GM12878 (cell line): ENCODE results near the gene EIF1. TPM values are rescaled to one million over a fixed set of nuclear protein-coding genes. Genes with fewer than 3 reads are reported as not detected.

Experiments
- ATAC-seq: fragments of 200-7000 bp; cut with Tn5 transposase; 3 replicates; pipeline ENCODE4 v1.9.1; 2020; ENCODE audit warnings: mild to moderate bottlenecking, moderate library complexity
- BruUV-seq: library from RNA; stranded (reverse); fragments of 400-500 nt; replicated peaks from 2 replicates; lab custom pipeline; 2021; lab: Mats Ljungman, UMichigan
- CTCF ChIA-PET: fragments of 300-600 bp; sonication (Branson Sonifier 250); formaldehyde crosslinking; extraction: SDS; loops from one replicate; lab custom pipeline; 2021; ENCODE audit warnings: inconsistent platforms; lab: Yijun Ruan, JAX
- POLR2A ChIA-PET: fragments of 350-600 bp; formaldehyde crosslinking; extraction: SDS; loops from one replicate; lab custom pipeline; 2021; ENCODE audit warnings: inconsistent platforms; lab: Charles Lee
- RAD21 ChIA-PET: fragments of 300-600 bp; sonication (Branson Sonifier 250); formaldehyde crosslinking; loops from one replicate; lab custom pipeline; 2023; ENCODE audit warnings: antibody characterized with exemption; ENCODE audit not compliant: unreplicated experiment; lab: Charles Lee
- SMC1A ChIA-PET: fragments of 300-600 bp; sonication (Branson Sonifier 250); formaldehyde crosslinking; loops from one replicate; lab custom pipeline; 2023; ENCODE audit not compliant: unreplicated experiment, uncharacterized antibody; lab: Charles Lee
- DNase-seq: peaks from one replicate; pipeline ENCODE4 v3.0.0-alpha.2; 2011; ENCODE audit warnings: low read depth, low spot score
- FAIRE-seq: peaks from 3 replicates; lab custom pipeline; 2011; peaks lifted over from hg19 to GRCh38; lab: Jason Lieb, UNC
- H2AFZ ChIP-seq: 2 replicates; pipeline ENCODE4 v1.6.0; 2011; ENCODE audit warnings: low read depth, low read length, control low read depth; ENCODE audit not compliant: control insufficient read depth
- H3K27ac ChIP-seq: 2 replicates; pipeline ENCODE4 v1.5.1; 2011; ENCODE audit warnings: control low read depth; ENCODE audit not compliant: control insufficient read depth, insufficient read depth
- H3K27me3 ChIP-seq, 2 experiments: replicated peaks in 1 of 2; 2 replicates each; pipeline versions ENCODE4 v1.6.0 to v1.6.1; 2011; ENCODE audit warnings: low read length in 1 of 2; ENCODE audit not compliant: control insufficient read depth in 2 of 2, insufficient read depth in 2 of 2
- H3K36me3 ChIP-seq, 2 experiments: 2 replicates each; pipeline ENCODE4 v1.5.1; 2011; ENCODE audit warnings: low read length in 1 of 2; ENCODE audit not compliant: control insufficient read depth in 2 of 2, insufficient read depth in 2 of 2
- H3K4me1 ChIP-seq: 2 replicates; pipeline ENCODE4 v1.6.1; 2011; ENCODE audit warnings: mild to moderate bottlenecking, low read length, moderate library complexity, mixed read lengths; ENCODE audit not compliant: control insufficient read depth, insufficient read depth
- H3K4me2 ChIP-seq: 2 replicates; pipeline ENCODE4 v1.6.0; 2011; ENCODE audit warnings: control low read depth; ENCODE audit not compliant: control insufficient read depth, insufficient read depth
- H3K4me3 ChIP-seq: fragments of 200-600 bp; sonication (generic); 2 replicates; pipeline ENCODE4 v1.5.1; 2016
- H3K79me2 ChIP-seq: 2 replicates; pipeline ENCODE4 v1.6.0; 2011; ENCODE audit warnings: low read length; ENCODE audit not compliant: control insufficient read depth, insufficient read depth
- H3K9ac ChIP-seq: 2 replicates; pipeline ENCODE4 v1.8.0; 2011; ENCODE audit warnings: low read length, control low read depth, mixed read lengths; ENCODE audit not compliant: control insufficient read depth, insufficient read depth
- H3K9me3 ChIP-seq: replicated peaks from 3 replicates; pipeline ENCODE4 v1.5.1; 2011; ENCODE audit warnings: mild to moderate bottlenecking, low read length; ENCODE audit not compliant: control insufficient read depth, insufficient read depth
- H4K20me1 ChIP-seq: 2 replicates; pipeline ENCODE4 v1.6.0; 2011; ENCODE audit not compliant: control insufficient read depth, insufficient read depth
- BCLAF1 ChIP-seq: fragments of 450-650 bp; IDR thresholded peaks from 2 replicates; pipeline ENCODE4 v1.6.1; 2017; ENCODE audit warnings: antibody characterized with exemption, mild to moderate bottlenecking, moderate library complexity
- CBX5 ChIP-seq: sonication (generic); IDR thresholded peaks from 2 replicates; pipeline ENCODE4 v1.6.1; 2016; ENCODE audit warnings: low read depth, moderate library complexity, mild to moderate bottlenecking, inconsistent platforms
- CHD1 ChIP-seq: IDR thresholded peaks from 2 replicates; pipeline ENCODE4 v1.6.1; 2012; ENCODE audit warnings: low read depth, low read length, improper control_type of control experiment
- EP300 ChIP-seq, 2 experiments: fragments of 150-350 bp in 1 of 2; IDR thresholded peaks; 2 replicates each; pipeline ENCODE4 v1.6.1; 2011 to 2012; ENCODE audit warnings: low read depth in 2 of 2, low read length in 2 of 2, borderline replicate concordance in 1 of 2, improper control_type of control experiment in 1 of 2, inconsistent platforms in 1 of 2; ENCODE audit not compliant: control insufficient read depth in 1 of 2
- FOS ChIP-seq: IDR thresholded peaks from 3 replicates; pipeline ENCODE4 v1.6.1; 2011; ENCODE audit warnings: borderline replicate concordance; ENCODE audit not compliant: insufficient read length; ENCODE audit errors: extremely low read depth
- GABPA ChIP-seq: IDR thresholded peaks from 2 replicates; pipeline ENCODE4 v1.6.1; 2014; ENCODE audit warnings: antibody characterized with exemption, low read depth, mild to moderate bottlenecking, inconsistent platforms
- GATAD2B ChIP-seq: fragments of 450-650 bp; conservative IDR thresholded peaks from 2 replicates; pipeline ENCODE4 v1.6.1; 2017; ENCODE audit warnings: low read depth, mild to moderate bottlenecking, moderate library complexity
- JUND ChIP-seq: IDR thresholded peaks from 2 replicates; pipeline ENCODE4 v1.6.1; 2012; ENCODE audit warnings: low read depth, mild to moderate bottlenecking, low read length, improper control_type of control experiment, moderate library complexity
- MTA2 ChIP-seq: fragments of 450-650 bp; IDR thresholded peaks from 2 replicates; pipeline ENCODE4 v1.6.1; 2016; ENCODE audit warnings: low read depth, mild to moderate bottlenecking, moderate library complexity
- MXI1 ChIP-seq: fragments of 150-350 bp; IDR thresholded peaks from 2 replicates; pipeline ENCODE4 v1.6.1; 2011; ENCODE audit warnings: low read depth, mild to moderate bottlenecking, inconsistent platforms, low read length, improper control_type of control experiment
- MYC ChIP-seq: IDR thresholded peaks from 2 replicates; pipeline ENCODE4 v1.6.1; 2011; ENCODE audit warnings: mild to moderate bottlenecking, low read length, moderate library complexity, inconsistent platforms; ENCODE audit not compliant: insufficient read depth, insufficient replicate concordance, insufficient read length, severe bottlenecking
- NRF1 ChIP-seq: conservative IDR thresholded peaks from 2 replicates; pipeline ENCODE4 v1.6.1; 2011; ENCODE audit warnings: mild to moderate bottlenecking, low read depth, low read length, improper control_type of control experiment
- POLR2A ChIP-seq: IDR thresholded peaks from 2 replicates; pipeline ENCODE4 v1.6.1; 2011; ENCODE audit warnings: low read depth, mild to moderate bottlenecking, low read length
- SMAD5 ChIP-seq: IDR thresholded peaks from 2 replicates; pipeline ENCODE4 v1.6.1; 2016; ENCODE audit warnings: antibody characterized with exemption, low read depth
- SUZ12 ChIP-seq: fragments of 200-600 bp; sonication (generic); IDR thresholded peaks from one replicate; pipeline ENCODE4 v1.6.1; 2018; ENCODE audit warnings: antibody characterized with exemption, mild to moderate bottlenecking; ENCODE audit not compliant: unreplicated experiment
- TCF12 ChIP-seq: IDR thresholded peaks from 2 replicates; pipeline ENCODE4 v1.6.1; 2011; ENCODE audit warnings: low read depth, mild to moderate bottlenecking, low read length
- ZSCAN29 ChIP-seq: fragments of 450-650 bp; IDR thresholded peaks from 2 replicates; pipeline ENCODE4 v1.6.1; 2017; ENCODE audit warnings: mild to moderate bottlenecking, moderate library complexity
- WGBS: methylation state at CpG from one replicate; pipeline ENCODE4 v1.1.6; 2016; ENCODE audit warnings: low lambda C conversion rate; ENCODE audit not compliant: insufficient replicate concordance, insufficient coverage; ENCODE audit errors: missing lambda C conversion rate; 5-methylcytosine and 5-hydroxymethylcytosine counted together
- in situ Hi-C: fragments of 300-500 bp; cut with MboI; formaldehyde crosslinking; loops from 9 replicates; pipeline ENCODE4 v1.14.3; 2018; ENCODE audit warnings: mixed read lengths
- intact Hi-C: fragments of 100-400 bp; cut with micrococcal nuclease; formaldehyde crosslinking; loops from one replicate; pipeline ENCODE4 v1.14.2; 2022; ENCODE audit not compliant: unreplicated experiment
- polyA plus RNA-seq, 11 experiments: library from polyadenylated mRNA; depleted of rRNA in 4 of 11; unstranded in 6 of 11; stranded (reverse) in 5 of 11; fragments of >200 nt; fragmentation: Nextera tagmentation in 4 of 11; fragmentation: Illumina TruSeq in 1 of 11; extraction: Ambion mirVana in 4 of 11; extraction: Trizol in 1 of 11; gene quantifications; 1 replicate in 1 of 11; 2 replicates in 10 of 11; pipeline versions ENCODE4 v1.2.1 to v1.2.3, GENCODE V29; 2011 to 2016; ENCODE audit warnings: inconsistent platforms in 2 of 11, missing spikeins in 2 of 11, low read depth in 1 of 11
- total RNA-seq, 4 experiments: library from RNA; depleted of rRNA in 3 of 4; stranded (reverse); fragments of >200 nt in 3 of 4; fragmentation: Illumina TruSeq in 1 of 4; extraction: Trizol in 1 of 4; gene quantifications; 2 replicates each; pipeline versions ENCODE4 v1.2.1 to v1.2.3, GENCODE V29; 2013 to 2021
- TF ChIP-seq, protein P1 (sequence below): fragments of 450-650 bp; IDR thresholded peaks from 2 replicates; pipeline ENCODE4 v1.6.1; 2017; ENCODE audit warnings: mild to moderate bottlenecking, low read depth, inconsistent platforms; ENCODE audit not compliant: poor library complexity, severe bottlenecking

The EIF1 gene
- total and polyA plus RNA-seq, 10 of the 15 experiments (the other 5 are each of a cell fraction or from before 2014, with no cell fraction given): 39.4 to 815 (median 480) TPM

- Histone ChIP-seq H2AFZ (no peak within 1 kb of the TSS), H3K36me3 (no peaks in the 10 kb centered on the region), H3K27ac (no peak within 1 kb of the TSS), H3K4me1 (peaks cover 3% of the 10 kb centered on the region; the same call in 1 of the 2 replicates), H4K20me1 (no peaks in the 10 kb centered on the region), H3K27me3 (peaks cover 8 to 13% of the 10 kb centered on the region in 2 experiments; a peak in 3 of 4 replicates), H3K4me3 (no peak within 1 kb of the TSS), H3K4me2 (no peak within 1 kb of the TSS), H3K79me2 (no peaks in the 10 kb centered on the region), H3K9me3 (no peaks in the 10 kb centered on the region), H3K9ac (no peak within 1 kb of the TSS)
- intact Hi-C loops: no loop called here
- ChIA-PET POLR2A (no interaction called here), SMC1A (no interaction called here), RAD21 (no interaction called here), CTCF (interaction anchor here (1.2 kb wide), 1 partner anchor 226 kb away, joined by 5 read pairs; no protein-coding TSS in a partner anchor)
- DNase-seq: no peak
- no TSS peak for BruUV-seq
- 8% methylated on average over 77 of the region's 77 CpGs for WGBS
- FAIRE-seq: no peak
- in situ Hi-C loops: no loop called here
- no peak for ATAC-seq
- TF ChIP-seq TCF12 (no peak), POLR2A (peak; percentile 52; the same call in 1 of the 2 replicates), SUZ12 (peak; percentile 94), MYC (no peak), BCLAF1 (no peak), MTA2 (no peak), NRF1 (no peak), MXI1 (no peak), CHD1 (no peak), FOS (no peak), EP300 (IDR thresholded peaks at IDR 0.05; ENCODE audit: borderline replicate concordance in 1 of 2, control insufficient read depth in 1 of 2, low read depth in 2 of 2, low read length in 2 of 2) (no peak), GABPA (no peak), CBX5 (no peak), JUND (no peak), GATAD2B (no peak), ZSCAN29 (no peak), SMAD5 (no peak)
- TF ChIP-seq, protein P1, sequence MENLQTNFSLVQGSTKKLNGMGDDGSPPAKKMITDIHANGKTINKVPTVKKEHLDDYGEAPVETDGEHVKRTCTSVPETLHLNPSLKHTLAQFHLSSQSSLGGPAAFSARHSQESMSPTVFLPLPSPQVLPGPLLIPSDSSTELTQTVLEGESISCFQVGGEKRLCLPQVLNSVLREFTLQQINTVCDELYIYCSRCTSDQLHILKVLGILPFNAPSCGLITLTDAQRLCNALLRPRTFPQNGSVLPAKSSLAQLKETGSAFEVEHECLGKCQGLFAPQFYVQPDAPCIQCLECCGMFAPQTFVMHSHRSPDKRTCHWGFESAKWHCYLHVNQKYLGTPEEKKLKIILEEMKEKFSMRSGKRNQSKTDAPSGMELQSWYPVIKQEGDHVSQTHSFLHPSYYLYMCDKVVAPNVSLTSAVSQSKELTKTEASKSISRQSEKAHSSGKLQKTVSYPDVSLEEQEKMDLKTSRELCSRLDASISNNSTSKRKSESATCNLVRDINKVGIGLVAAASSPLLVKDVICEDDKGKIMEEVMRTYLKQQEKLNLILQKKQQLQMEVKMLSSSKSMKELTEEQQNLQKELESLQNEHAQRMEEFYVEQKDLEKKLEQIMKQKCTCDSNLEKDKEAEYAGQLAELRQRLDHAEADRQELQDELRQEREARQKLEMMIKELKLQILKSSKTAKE: no peak
Observed at GRCh38 chr17:41734139-41734948, 45.7 kb downstream of the EIF1 start, which contains the start of gene HAP1. Gene HAP1, minus strand, starts transcription at chr17:41734643. Its CDS starts 9 bp downstream, at chr17:41734634.
